Lung (tissue), 12 donors: Measurements from ENCODE around the gene MAP3K14. TPM values are rescaled to one million over a fixed set of nuclear protein-coding genes. Genes with fewer than 3 reads are reported as not detected.
A peak's percentile ranks its signal among the peaks of the same experiment; 100 is the strongest.

Experiments used
- ATAC-seq: fragments of 200-7000 bp; cut with Tn5 transposase; one replicate; pipeline ENCODE4 v1.9.1; 2020; ENCODE audit warnings: moderate number of reproducible peaks; ENCODE audit not compliant: insufficient read depth, low FRiP score
- DNase-seq, 3 donors: peaks; one replicate each; pipeline ENCODE4 v3.0.0-alpha.2; 2013 to 2017
- H3K27ac ChIP-seq, 2 donors: one replicate each; pipeline ENCODE4 v1.5.1; 2013; ENCODE audit warnings: mild to moderate bottlenecking in 2 of 2, moderate library complexity in 2 of 2, control low read depth in 1 of 2, inconsistent platforms in 1 of 2, low read depth in 1 of 2, low read length in 1 of 2
- H3K27me3 ChIP-seq, 3 donors: one replicate each; pipeline ENCODE4 v1.5.1; 2013; ENCODE audit warnings: low read length in 2 of 3; ENCODE audit not compliant: control insufficient read depth in 3 of 3, insufficient read depth in 3 of 3
- H3K36me3 ChIP-seq, 4 donors: one replicate each; pipeline ENCODE4 v1.5.1; 2013; ENCODE audit warnings: low read length in 4 of 4, mild to moderate bottlenecking in 1 of 4, moderate library complexity in 1 of 4; ENCODE audit not compliant: control insufficient read depth in 4 of 4, insufficient read depth in 4 of 4
- H3K4me1 ChIP-seq, 5 donors: one replicate each; pipeline ENCODE4 v1.5.1; 2013; ENCODE audit warnings: low read length in 5 of 5, mild to moderate bottlenecking in 2 of 5, moderate library complexity in 1 of 5; ENCODE audit not compliant: control insufficient read depth in 5 of 5, insufficient read depth in 5 of 5
- H3K4me3 ChIP-seq: one replicate; pipeline ENCODE4 v1.5.1; 2013; ENCODE audit warnings: mild to moderate bottlenecking, control low read depth, moderate library complexity
- H3K9ac ChIP-seq, 2 donors: one replicate each; pipeline ENCODE4 v1.5.1; 2013; ENCODE audit warnings: low read length in 2 of 2, control low read depth in 1 of 2; ENCODE audit not compliant: insufficient read depth in 1 of 2
- H3K9me3 ChIP-seq, 4 donors: one replicate each; pipeline ENCODE4 v1.5.1; 2013; ENCODE audit warnings: low read length in 3 of 4, mild to moderate bottlenecking in 1 of 4, moderate library complexity in 1 of 4; ENCODE audit not compliant: control insufficient read depth in 4 of 4, insufficient read depth in 3 of 4
- WGBS, 2 donors: extraction: QIAGEN DNeasy Blood & Tissue Kit; methylation state at CpG; one replicate each; pipeline ENCODE4 v1.1.7; 2013; 5-methylcytosine and 5-hydroxymethylcytosine counted together
- polyA plus RNA-seq, 2 donors: library from polyadenylated mRNA; stranded (reverse); fragments of 200-250 nt; gene quantifications; one replicate each; pipeline ENCODE4 v1.2.1, GENCODE V29; 2013
- total RNA-seq, 2 donors: library from RNA; depleted of rRNA in 1 of 2; stranded (reverse); fragments of >200 nt in 1 of 2; gene quantifications; one replicate each; pipeline ENCODE4 v1.2.1, GENCODE V29; 2014 to 2021
- TF ChIP-seq, protein P1 (sequence below): IDR thresholded peaks from 2 replicates; pipeline ENCODE4 v1.5.1; 2012; ENCODE audit warnings: mild to moderate bottlenecking; ENCODE audit errors: control extremely low read depth, extremely low read depth
- donor health status: control.
- donor health status: control.
- donor health status: Bipolar disorder and iron deficiency.
- donor health status: healthy.
- donor health status: DM: yes; HTN: yes; CAD: no.

Gene MAP3K14
- total and polyA plus RNA-seq, 4 donors: 5.9 to 13.5 (median 7.8) TPM

DNA sequence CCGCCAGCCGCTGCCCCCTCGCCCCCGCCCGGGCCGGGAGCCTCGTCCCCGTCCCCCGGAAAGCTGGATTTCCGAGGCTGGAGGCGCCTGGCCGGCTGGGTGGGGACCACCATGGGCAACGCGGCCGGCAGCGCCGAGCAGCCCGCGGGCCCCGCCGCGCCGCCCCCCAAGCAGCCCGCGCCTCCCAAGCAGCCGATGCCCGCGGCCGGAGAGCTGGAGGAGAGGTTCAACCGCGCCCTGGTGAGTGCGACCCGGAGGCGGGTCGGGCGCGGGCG lies 94.9 kb downstream of the MAP3K14 start:
- Histone ChIP-seq H3K27ac (no peak overlapping the region), H3K36me3 (no peaks in the 10 kb centered on the region), H3K4me1 (peaks cover 0 to 7% (median 0%) of the 10 kb centered on the region in 5 donors), H3K27me3 (peaks cover 0 to 36% (median 18%) of the 10 kb centered on the region in 3 donors), H3K4me3 (peak overlapping the region; percentile 39), H3K9me3 (no peaks in the 10 kb centered on the region), H3K9ac (no peak overlapping the region)
- 1% methylated on average over 25 to 38 of the region's 38 CpGs for WGBS, 2 donors
- no peak for DNase-seq
- ATAC-seq: no peak
- TF ChIP-seq, protein P1, sequence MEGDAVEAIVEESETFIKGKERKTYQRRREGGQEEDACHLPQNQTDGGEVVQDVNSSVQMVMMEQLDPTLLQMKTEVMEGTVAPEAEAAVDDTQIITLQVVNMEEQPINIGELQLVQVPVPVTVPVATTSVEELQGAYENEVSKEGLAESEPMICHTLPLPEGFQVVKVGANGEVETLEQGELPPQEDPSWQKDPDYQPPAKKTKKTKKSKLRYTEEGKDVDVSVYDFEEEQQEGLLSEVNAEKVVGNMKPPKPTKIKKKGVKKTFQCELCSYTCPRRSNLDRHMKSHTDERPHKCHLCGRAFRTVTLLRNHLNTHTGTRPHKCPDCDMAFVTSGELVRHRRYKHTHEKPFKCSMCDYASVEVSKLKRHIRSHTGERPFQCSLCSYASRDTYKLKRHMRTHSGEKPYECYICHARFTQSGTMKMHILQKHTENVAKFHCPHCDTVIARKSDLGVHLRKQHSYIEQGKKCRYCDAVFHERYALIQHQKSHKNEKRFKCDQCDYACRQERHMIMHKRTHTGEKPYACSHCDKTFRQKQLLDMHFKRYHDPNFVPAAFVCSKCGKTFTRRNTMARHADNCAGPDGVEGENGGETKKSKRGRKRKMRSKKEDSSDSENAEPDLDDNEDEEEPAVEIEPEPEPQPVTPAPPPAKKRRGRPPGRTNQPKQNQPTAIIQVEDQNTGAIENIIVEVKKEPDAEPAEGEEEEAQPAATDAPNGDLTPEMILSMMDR: no peak

- peak within 1 kb of the TSS in 1 of 2 donors; percentile 57 for H3K27ac ChIP-seq
- WGBS, 2 donors: 4 to 5% methylated on average over 56 to 98 of the region's 98 CpGs
- H3K27me3 ChIP-seq: peaks cover 0 to 36% (median 18%) of the 10 kb centered on the region in 3 donors
- H3K4me1 ChIP-seq: peaks cover 0 to 7% (median 0%) of the 10 kb centered on the region in 5 donors
- H3K36me3 ChIP-seq: no peaks in the 10 kb centered on the region
- no peak within 1 kb of the TSS for H3K9ac ChIP-seq
- H3K4me3 ChIP-seq: peak within 1 kb of the TSS; percentile 39
- no peaks in the 10 kb centered on the region for H3K9me3 ChIP-seq
- DNase-seq (no peak), ATAC-seq (peak; percentile 1)
- TF ChIP-seq, protein P1: no peak
Observed at GRCh38 chr17:45221081-45222013, 95.5 kb downstream of the MAP3K14 start, which contains the start of gene FMNL1. Gene FMNL1, plus strand, starts transcription at chr17:45221885. Its CDS starts 240 bp downstream, at chr17:45222125.

- TF ChIP-seq, protein P1: no peak
- Histone ChIP-seq H3K27me3 (peaks cover 0 to 36% (median 18%) of the 10 kb centered on the region in 3 donors), H3K4me1 (peaks cover 0 to 7% (median 0%) of the 10 kb centered on the region in 5 donors), H3K36me3 (no peaks in the 10 kb centered on the region), H3K4me3 (no peak overlapping the region), H3K27ac (no peak overlapping the region), H3K9ac (no peak overlapping the region), H3K9me3 (no peaks in the 10 kb centered on the region)
- WGBS, 2 donors: 81 to 93% methylated on average over 3 of the region's 3 CpGs
- DNase-seq: no peak
- no peak for ATAC-seq
Observed at GRCh38 chr17:45220079-45220478, 96.7 kb downstream of the MAP3K14 start.
